Measurements from ENCODE around the gene ATRNL1. TPM values are rescaled to one million over a fixed set of nuclear protein-coding genes. Genes with fewer than 3 reads are reported as not detected.

The ATRNL1 gene
- total RNA-seq, 4 donors from 2014 or later, result 4.4 to 18.4 (median 14.4) TPM

DNA sequence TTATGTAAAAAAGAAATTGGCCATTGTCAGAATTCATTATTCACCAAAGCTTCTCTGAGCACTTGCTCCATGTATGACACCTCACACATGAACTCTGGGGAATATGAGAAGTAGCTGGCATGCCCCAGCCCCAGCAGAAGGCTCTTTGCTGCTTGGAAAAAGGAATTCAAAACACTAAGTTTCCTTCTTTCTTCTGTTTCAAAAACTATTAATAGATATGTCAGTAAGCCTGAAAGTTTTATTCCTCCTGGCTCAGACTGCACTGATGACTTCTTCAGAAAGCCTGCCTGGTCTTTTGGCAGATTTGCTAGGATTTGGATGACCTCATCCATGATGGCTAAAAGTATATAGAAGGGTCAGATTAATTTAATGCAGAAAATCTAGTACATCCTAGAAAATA lies 668.9 kb downstream of the ATRNL1 start:
- no peak overlapping the region for H3K4me3 ChIP-seq
- in situ Hi-C loops (cut with MboI; ENCODE audit: low pct_ligation_motif_present in 1 of 4, low pct_unique_long_range_greater_than_20kb in 1 of 4, low sequenced_read_pairs in 3 of 4) (no loop called here), intact Hi-C loops (cut with DNase I; ENCODE audit: low total_unique reads) (no loop called here)
- no peaks in the 10 kb centered on the region for H3K9me3 ChIP-seq
- no peaks in the 10 kb centered on the region for H3K27me3 ChIP-seq
- H3K4me1 ChIP-seq, result no peaks in the 10 kb centered on the region
- DNase-seq, result no peak
- TF ChIP-seq, protein P1, sequence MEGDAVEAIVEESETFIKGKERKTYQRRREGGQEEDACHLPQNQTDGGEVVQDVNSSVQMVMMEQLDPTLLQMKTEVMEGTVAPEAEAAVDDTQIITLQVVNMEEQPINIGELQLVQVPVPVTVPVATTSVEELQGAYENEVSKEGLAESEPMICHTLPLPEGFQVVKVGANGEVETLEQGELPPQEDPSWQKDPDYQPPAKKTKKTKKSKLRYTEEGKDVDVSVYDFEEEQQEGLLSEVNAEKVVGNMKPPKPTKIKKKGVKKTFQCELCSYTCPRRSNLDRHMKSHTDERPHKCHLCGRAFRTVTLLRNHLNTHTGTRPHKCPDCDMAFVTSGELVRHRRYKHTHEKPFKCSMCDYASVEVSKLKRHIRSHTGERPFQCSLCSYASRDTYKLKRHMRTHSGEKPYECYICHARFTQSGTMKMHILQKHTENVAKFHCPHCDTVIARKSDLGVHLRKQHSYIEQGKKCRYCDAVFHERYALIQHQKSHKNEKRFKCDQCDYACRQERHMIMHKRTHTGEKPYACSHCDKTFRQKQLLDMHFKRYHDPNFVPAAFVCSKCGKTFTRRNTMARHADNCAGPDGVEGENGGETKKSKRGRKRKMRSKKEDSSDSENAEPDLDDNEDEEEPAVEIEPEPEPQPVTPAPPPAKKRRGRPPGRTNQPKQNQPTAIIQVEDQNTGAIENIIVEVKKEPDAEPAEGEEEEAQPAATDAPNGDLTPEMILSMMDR (IDR thresholded peaks at IDR 0.05), result no peak
- no peak for TF ChIP-seq POLR2A (IDR thresholded peaks at IDR 0.05)
- no peak for TF ChIP-seq POLR2AphosphoS5 (IDR thresholded peaks at IDR 0.05)
- no peak for TF ChIP-seq EP300 (IDR thresholded peaks at IDR 0.05; ENCODE audit: low read depth)
- no peak overlapping the region for H3K27ac ChIP-seq
- H3K36me3 ChIP-seq, result no peaks in the 10 kb centered on the region

DNA sequence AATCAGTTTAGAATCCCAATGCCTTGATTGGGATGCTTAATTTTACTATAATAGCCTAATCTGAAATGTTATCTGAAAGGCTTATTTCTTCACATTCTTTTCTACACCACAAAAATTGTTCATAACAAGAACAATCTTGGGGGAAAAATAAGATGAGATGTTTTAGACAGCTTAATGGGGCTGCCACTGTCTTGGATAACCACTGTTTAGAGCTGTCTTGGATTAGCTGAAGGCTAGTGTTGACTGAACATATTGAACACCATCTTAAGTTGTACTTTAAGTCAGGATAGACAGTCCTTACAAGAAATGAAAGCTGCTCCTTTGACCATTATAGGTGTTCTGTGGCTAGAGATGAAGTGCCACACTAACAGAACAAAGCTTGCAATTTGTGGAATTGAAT lies 678.6 kb downstream of the ATRNL1 start:
- in situ Hi-C loops (cut with MboI; ENCODE audit: low pct_ligation_motif_present in 1 of 4, low pct_unique_long_range_greater_than_20kb in 1 of 4, low sequenced_read_pairs in 3 of 4), result no loop called here
- Histone ChIP-seq H3K27ac (no peak overlapping the region), H3K36me3 (no peaks in the 10 kb centered on the region), H3K27me3 (no peaks in the 10 kb centered on the region), H3K4me3 (no peak overlapping the region), H3K9me3 (no peaks in the 10 kb centered on the region), H3K4me1 (no peaks in the 10 kb centered on the region)
- TF ChIP-seq EP300 (IDR thresholded peaks at IDR 0.05; ENCODE audit: low read depth) (no peak), POLR2AphosphoS5 (IDR thresholded peaks at IDR 0.05) (no peak), POLR2A (IDR thresholded peaks at IDR 0.05) (no peak)
- TF ChIP-seq, protein P1 (IDR thresholded peaks at IDR 0.05), result no peak
- no peak for DNase-seq
- intact Hi-C loops (cut with DNase I; ENCODE audit: low total_unique reads), result no loop called here

DNA sequence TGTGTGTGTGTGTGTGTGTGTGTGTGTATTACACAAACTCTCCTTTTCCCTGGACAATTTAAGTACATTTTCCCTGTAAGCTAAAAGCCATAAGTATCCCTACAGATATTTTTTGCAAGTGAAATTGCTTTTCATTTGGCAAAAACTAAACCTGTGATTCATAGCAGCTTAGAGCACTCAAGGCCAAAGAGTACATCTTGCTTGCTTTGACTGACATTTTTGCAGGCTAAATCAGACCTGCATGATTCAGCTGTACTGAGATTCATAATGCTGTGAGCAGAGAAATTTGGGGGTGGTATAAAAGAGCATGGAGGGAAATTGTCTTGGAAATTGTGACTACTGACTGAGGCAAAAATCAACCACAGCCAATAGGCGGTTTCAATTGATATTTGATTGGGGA lies 679.4 kb downstream of the ATRNL1 start:
- Histone ChIP-seq H3K27me3 (no peaks in the 10 kb centered on the region), H3K9me3 (no peaks in the 10 kb centered on the region), H3K4me1 (no peaks in the 10 kb centered on the region), H3K36me3 (no peaks in the 10 kb centered on the region), H3K27ac (no peak overlapping the region), H3K4me3 (no peak overlapping the region)
- intact Hi-C loops (cut with DNase I; ENCODE audit: low total_unique reads), result no loop called here
- 78 to 83% methylated on average over 1 of the region's 1 CpG for WGBS, 2 donors (ENCODE audit: low coverage in 1 of 2)
- no peak for DNase-seq
- TF ChIP-seq POLR2AphosphoS5 (IDR thresholded peaks at IDR 0.05), result no peak
- TF ChIP-seq, protein P1 (IDR thresholded peaks at IDR 0.05), result no peak
- in situ Hi-C loops (cut with MboI; ENCODE audit: low pct_ligation_motif_present in 1 of 4, low pct_unique_long_range_greater_than_20kb in 1 of 4, low sequenced_read_pairs in 3 of 4), result no loop called here

DNA sequence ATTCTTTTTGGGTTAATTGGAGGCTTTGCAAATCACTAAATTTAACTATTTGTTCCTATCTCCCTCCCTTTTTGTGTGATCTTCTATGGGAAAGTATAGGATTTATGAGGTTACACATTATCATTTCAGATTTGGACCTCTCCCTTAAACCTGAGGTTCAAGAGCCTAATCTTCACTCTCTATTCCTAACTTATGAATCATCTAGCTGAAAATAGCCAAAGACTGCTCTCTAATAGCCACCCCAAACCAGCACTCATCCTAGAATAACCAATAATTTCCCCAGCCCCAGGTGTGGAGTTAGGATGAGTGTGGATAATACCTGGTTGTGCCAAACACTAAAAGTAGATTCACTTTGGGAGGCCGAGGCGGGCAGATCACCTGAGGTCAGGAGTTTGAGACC lies 680.7 kb downstream of the ATRNL1 start:
- WGBS, 2 donors (ENCODE audit: low coverage in 1 of 2), result 88% methylated on average over 2 of the region's 2 CpGs; no CpG with 5 or more reads in 1 of the 2 donors
- TF ChIP-seq, protein P1 (IDR thresholded peaks at IDR 0.05), result no peak
- TF ChIP-seq POLR2AphosphoS5 (IDR thresholded peaks at IDR 0.05), result no peak
- TF ChIP-seq EP300 (IDR thresholded peaks at IDR 0.05; ENCODE audit: low read depth), result no peak
- TF ChIP-seq POLR2A (IDR thresholded peaks at IDR 0.05), result no peak

More for the DNA sequence above, 680.7 kb downstream of the ATRNL1 start:
- no peaks in the 10 kb centered on the region for H3K9me3 ChIP-seq
- in situ Hi-C loops (cut with MboI; ENCODE audit: low pct_ligation_motif_present in 1 of 4, low pct_unique_long_range_greater_than_20kb in 1 of 4, low sequenced_read_pairs in 3 of 4) (no loop called here), intact Hi-C loops (cut with DNase I; ENCODE audit: low total_unique reads) (no loop called here)
- no peaks in the 10 kb centered on the region for H3K36me3 ChIP-seq
- no peaks in the 10 kb centered on the region for H3K27me3 ChIP-seq
- H3K4me3 ChIP-seq, result no peak overlapping the region
- H3K4me1 ChIP-seq, result no peaks in the 10 kb centered on the region
- no peak overlapping the region for H3K27ac ChIP-seq
- DNase-seq, result no peak
